A204.1 (cell line): ENCODE results near the gene EXOC3.

Source experiments
- FAIRE-seq: peaks from 2 replicates; lab custom pipeline; 2012; peaks lifted over from hg19 to GRCh38; lab: Jason Lieb, UNC

The EXOC3 gene

GRCh38 chr5:457195-457961 lies 14.4 kb downstream of the EXOC3 start:
- no peak for FAIRE-seq

- no peak for FAIRE-seq
Observed at GRCh38 chr5:458547-459353, 15.8 kb downstream of the EXOC3 start.

GRCh38 chr5:459562-460272 lies 16.7 kb downstream of the EXOC3 start:
- no peak for FAIRE-seq

- FAIRE-seq = no peak
Observed at GRCh38 chr5:460273-460625, 17.3 kb downstream of the EXOC3 start.

GRCh38 chr5:462051-462481 lies 19.1 kb downstream of the EXOC3 start:
- no peak for FAIRE-seq

- no peak for FAIRE-seq
Observed at GRCh38 chr5:463301-463700, 20.3 kb downstream of the EXOC3 start.

GRCh38 chr5:463952-464351 lies 21.0 kb downstream of the EXOC3 start:
- FAIRE-seq = no peak

GRCh38 chr5:464446-464842 lies 21.5 kb downstream of the EXOC3 start:
- FAIRE-seq = no peak

GRCh38 chr5:464843-465590 lies 22.0 kb downstream of the EXOC3 start:
- FAIRE-seq = no peak

- FAIRE-seq = no peak
Observed at GRCh38 chr5:465591-466403, 22.8 kb downstream of the EXOC3 start.

- no peak for FAIRE-seq
Observed at GRCh38 chr5:466661-467310, 23.8 kb downstream of the EXOC3 start.

- no peak for FAIRE-seq
Observed at GRCh38 chr5:468401-468800, 25.4 kb downstream of the EXOC3 start.

- no peak for FAIRE-seq
Observed at GRCh38 chr5:469752-470483, 26.9 kb downstream of the EXOC3 start.

GRCh38 chr5:470961-471749 lies 28.2 kb downstream of the EXOC3 start:
- no peak for FAIRE-seq

- FAIRE-seq = no peak
Observed at GRCh38 chr5:471750-472058, 28.7 kb downstream of the EXOC3 start.

GRCh38 chr5:472076-472655 lies 29.2 kb downstream of the EXOC3 start:
- no peak for FAIRE-seq

- FAIRE-seq = no peak
Observed at GRCh38 chr5:472656-473550, 29.9 kb downstream of the EXOC3 start.

GRCh38 chr5:473551-474192 lies 30.7 kb downstream of the EXOC3 start:
- FAIRE-seq = no peak
